Smooth muscle cell (in vitro differentiated cells): Measurements from ENCODE around the gene AP3B1. TPM values are rescaled to one million over a fixed set of nuclear protein-coding genes. Genes with fewer than 3 reads are reported as not detected.

Source experiments
- DNase-seq: peaks from one replicate; lab custom pipeline; 2025; ENCODE audit not compliant: unreplicated experiment; lab: John Stamatoyannopoulos, UW
- H2AFZ ChIP-seq: fragments of 200-600 bp; sonication (generic); 2 replicates; pipeline ENCODE4 v1.6.0; 2016; ENCODE audit warnings: antibody characterized with exemption, low read depth, mild to moderate bottlenecking
- H3F3A ChIP-seq: fragments of 200-600 bp; sonication (generic); 2 replicates; pipeline ENCODE4 v1.6.0; 2017; ENCODE audit warnings: antibody characterized with exemption, low read depth
- H3K27ac ChIP-seq: fragments of 200-600 bp; sonication (generic); 2 replicates; pipeline ENCODE4 v1.5.1; 2016; ENCODE audit warnings: low read depth, mild to moderate bottlenecking
- H3K27me3 ChIP-seq: fragments of 200-600 bp; sonication (generic); 2 replicates; pipeline ENCODE4 v1.6.1; 2016; ENCODE audit warnings: low read depth, mild to moderate bottlenecking
- H3K36me3 ChIP-seq: fragments of 200-600 bp; sonication (generic); 2 replicates; pipeline ENCODE4 v1.5.1; 2016; ENCODE audit warnings: low read depth
- H3K4me1 ChIP-seq: fragments of 200-600 bp; sonication (generic); 2 replicates; pipeline ENCODE4 v1.5.1; 2016; ENCODE audit warnings: low read depth
- H3K4me2 ChIP-seq: fragments of 200-600 bp; sonication (generic); 2 replicates; pipeline ENCODE4 v1.6.0; 2016; ENCODE audit warnings: mild to moderate bottlenecking
- H3K4me3 ChIP-seq: fragments of 200-600 bp; sonication (generic); 2 replicates; pipeline ENCODE4 v1.5.1; 2016; ENCODE audit warnings: mild to moderate bottlenecking
- H3K79me2 ChIP-seq: fragments of 200-600 bp; sonication (generic); 2 replicates; pipeline ENCODE4 v1.6.0; 2016; ENCODE audit warnings: low read depth, mild to moderate bottlenecking
- H3K9ac ChIP-seq: fragments of 200-600 bp; sonication (generic); 2 replicates; pipeline ENCODE4 v1.6.0; 2016; ENCODE audit warnings: low read depth
- H3K9me3 ChIP-seq: fragments of 200-600 bp; sonication (generic); replicated peaks from 2 replicates; pipeline ENCODE4 v1.5.1; 2016; ENCODE audit warnings: low read depth
- H4K20me1 ChIP-seq: fragments of 200-600 bp; sonication (generic); 2 replicates; pipeline ENCODE4 v1.6.0; 2016; ENCODE audit warnings: low read depth
- WGBS: methylation state at CpG from one replicate; pipeline ENCODE4 v1.1.7; 2016; ENCODE audit warnings: low lambda C conversion rate; 5-methylcytosine and 5-hydroxymethylcytosine counted together
- polyA plus RNA-seq: library from polyadenylated mRNA; unstranded; fragments of >200 nt; fragmentation: Nextera tagmentation; extraction: Ambion mirVana; gene quantifications from 2 replicates; pipeline ENCODE4 v1.2.1, GENCODE V29; 2016
- total RNA-seq: library from RNA; depleted of rRNA; stranded (reverse); fragments of >200 nt; gene quantifications from 2 replicates; pipeline ENCODE4 v1.2.3, GENCODE V29; 2014
- TF ChIP-seq, protein P1 (sequence below): fragments of 200-600 bp; sonication (generic); IDR thresholded peaks from 2 replicates; pipeline ENCODE4 v1.5.1; 2017; ENCODE audit warnings: borderline replicate concordance, mild to moderate bottlenecking, antibody characterized with exemption; ENCODE audit not compliant: insufficient read depth, poor library complexity, severe bottlenecking

Gene AP3B1
- total and polyA plus RNA-seq, 2 experiments from 2014 or later = 36.9 to 76.3 TPM

DNA sequence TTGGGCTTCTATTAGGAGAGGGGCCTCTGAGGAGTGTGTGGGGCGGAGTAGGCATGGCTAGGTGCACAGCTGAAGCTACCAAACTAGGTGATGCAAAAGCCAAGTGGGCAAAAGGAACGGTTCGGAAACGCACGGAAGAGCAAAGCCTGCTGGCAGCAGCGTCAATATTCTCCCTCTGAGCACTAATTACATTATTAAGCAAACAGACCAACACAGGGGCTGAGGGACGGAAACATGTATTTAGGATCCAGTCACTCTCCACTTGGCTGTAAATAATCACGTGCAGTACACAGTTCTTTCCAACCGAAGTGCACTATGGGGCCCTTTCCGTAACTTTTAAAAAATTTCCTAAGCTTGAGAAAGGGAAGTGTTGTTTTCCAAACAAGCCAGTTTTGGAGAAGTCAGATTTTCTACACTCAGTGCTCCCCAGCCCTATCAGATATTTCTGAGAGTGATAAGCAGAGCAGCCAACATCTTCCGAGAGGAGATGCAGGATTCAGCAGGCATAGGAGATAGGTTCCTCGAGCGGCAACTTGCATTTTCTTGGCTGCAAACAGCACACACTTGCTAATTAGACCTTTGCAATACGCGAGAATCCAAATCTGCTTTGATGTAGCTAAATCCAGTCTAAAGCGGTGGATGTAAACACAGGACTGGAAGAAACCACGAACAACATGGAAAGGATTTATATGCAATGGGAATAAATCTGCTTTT lies 301.2 kb downstream of the AP3B1 start:
- no peaks in the 10 kb centered on the region for H4K20me1 ChIP-seq
- no peak overlapping the region for H3K9ac ChIP-seq
- DNase-seq = no peak
- no peak overlapping the region for H3K4me2 ChIP-seq
- H2AFZ ChIP-seq = no peak overlapping the region
- no peaks in the 10 kb centered on the region for H3K79me2 ChIP-seq
- H3K27me3 ChIP-seq = no peaks in the 10 kb centered on the region
- H3F3A ChIP-seq = no peaks in the 10 kb centered on the region
- no peaks in the 10 kb centered on the region for H3K9me3 ChIP-seq
- H3K4me1 ChIP-seq = peaks cover 44% of the 10 kb centered on the region
- TF ChIP-seq, protein P1, sequence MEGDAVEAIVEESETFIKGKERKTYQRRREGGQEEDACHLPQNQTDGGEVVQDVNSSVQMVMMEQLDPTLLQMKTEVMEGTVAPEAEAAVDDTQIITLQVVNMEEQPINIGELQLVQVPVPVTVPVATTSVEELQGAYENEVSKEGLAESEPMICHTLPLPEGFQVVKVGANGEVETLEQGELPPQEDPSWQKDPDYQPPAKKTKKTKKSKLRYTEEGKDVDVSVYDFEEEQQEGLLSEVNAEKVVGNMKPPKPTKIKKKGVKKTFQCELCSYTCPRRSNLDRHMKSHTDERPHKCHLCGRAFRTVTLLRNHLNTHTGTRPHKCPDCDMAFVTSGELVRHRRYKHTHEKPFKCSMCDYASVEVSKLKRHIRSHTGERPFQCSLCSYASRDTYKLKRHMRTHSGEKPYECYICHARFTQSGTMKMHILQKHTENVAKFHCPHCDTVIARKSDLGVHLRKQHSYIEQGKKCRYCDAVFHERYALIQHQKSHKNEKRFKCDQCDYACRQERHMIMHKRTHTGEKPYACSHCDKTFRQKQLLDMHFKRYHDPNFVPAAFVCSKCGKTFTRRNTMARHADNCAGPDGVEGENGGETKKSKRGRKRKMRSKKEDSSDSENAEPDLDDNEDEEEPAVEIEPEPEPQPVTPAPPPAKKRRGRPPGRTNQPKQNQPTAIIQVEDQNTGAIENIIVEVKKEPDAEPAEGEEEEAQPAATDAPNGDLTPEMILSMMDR = no peak
- WGBS = 60% methylated on average over 17 of the region's 17 CpGs
- no peaks in the 10 kb centered on the region for H3K36me3 ChIP-seq
- no peak overlapping the region for H3K4me3 ChIP-seq
- no peak overlapping the region for H3K27ac ChIP-seq

DNA sequence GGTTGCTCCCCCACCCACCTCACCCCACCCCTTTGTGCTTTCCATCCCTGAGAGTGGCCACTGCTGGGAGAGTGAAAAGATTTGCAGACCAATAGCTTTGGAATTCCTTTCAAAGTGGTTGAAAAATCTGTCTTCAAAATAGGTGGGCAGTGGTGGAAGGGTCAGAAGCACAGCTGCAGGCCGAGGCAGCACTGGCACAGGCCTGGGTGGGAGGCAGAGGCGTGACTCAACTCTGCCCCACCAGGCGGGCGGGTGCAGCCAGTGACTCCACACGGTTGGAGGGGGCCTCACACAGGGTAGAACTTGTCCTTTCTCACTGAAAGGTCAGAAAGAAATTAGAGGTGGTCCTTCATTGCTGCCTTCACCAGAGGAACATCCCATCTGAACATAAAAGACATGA lies 303.4 kb downstream of the AP3B1 start:
- no peak overlapping the region for H3K4me2 ChIP-seq
- TF ChIP-seq, protein P1 = no peak
- no peaks in the 10 kb centered on the region for H3K9me3 ChIP-seq
- peaks cover 44% of the 10 kb centered on the region for H3K4me1 ChIP-seq
- no peak overlapping the region for H3K9ac ChIP-seq
- no peak overlapping the region for H3K4me3 ChIP-seq
- no peaks in the 10 kb centered on the region for H3K27me3 ChIP-seq
- H3K36me3 ChIP-seq = no peaks in the 10 kb centered on the region
- whole genome bisulfite sequencing = 50% methylated on average over 5 of the region's 5 CpGs
- H3K27ac ChIP-seq = no peak overlapping the region
- no peak overlapping the region for H2AFZ ChIP-seq
- no peak for DNase-seq
- no peaks in the 10 kb centered on the region for H3K79me2 ChIP-seq
- H3F3A ChIP-seq = no peaks in the 10 kb centered on the region
- no peaks in the 10 kb centered on the region for H4K20me1 ChIP-seq

DNA sequence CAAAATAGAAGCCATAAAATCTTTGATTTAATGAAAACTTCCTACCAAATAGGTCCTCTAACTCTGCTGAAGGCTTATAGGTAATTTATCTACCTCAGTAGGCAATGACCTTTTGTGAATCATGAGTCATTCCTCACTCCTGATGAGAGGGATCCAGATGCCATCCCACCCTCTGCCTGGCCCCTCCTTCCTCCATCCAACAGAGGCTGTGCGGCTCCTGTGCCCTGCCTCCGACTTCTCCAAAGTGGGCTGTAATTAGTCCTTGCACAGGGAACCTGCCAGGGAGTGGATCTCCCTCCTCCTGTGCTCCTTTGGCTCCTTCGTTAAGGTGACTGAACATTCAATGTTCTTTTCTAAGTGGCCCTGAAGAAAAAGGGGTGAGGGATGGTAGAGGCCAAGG lies 304.5 kb downstream of the AP3B1 start:
- 51% methylated on average over 3 of the region's 3 CpGs for WGBS
- H3F3A ChIP-seq = peaks cover under 1% of the 10 kb centered on the region
- no peaks in the 10 kb centered on the region for H3K9me3 ChIP-seq

More for the DNA sequence above, 304.5 kb downstream of the AP3B1 start:
- no peak for DNase-seq
- H3K27ac ChIP-seq = no peak overlapping the region
- no peaks in the 10 kb centered on the region for H3K36me3 ChIP-seq
- no peak overlapping the region for H3K4me2 ChIP-seq
- H3K79me2 ChIP-seq = no peaks in the 10 kb centered on the region
- H3K27me3 ChIP-seq = no peaks in the 10 kb centered on the region
- no peak overlapping the region for H3K4me3 ChIP-seq
- H3K4me1 ChIP-seq = peaks cover 44% of the 10 kb centered on the region
- H3K9ac ChIP-seq = no peak overlapping the region
- no peaks in the 10 kb centered on the region for H4K20me1 ChIP-seq
- TF ChIP-seq, protein P1 = no peak
- H2AFZ ChIP-seq = no peak overlapping the region
